Upper lobe of left lung (tissue), 6 donors: Measurements from ENCODE around the gene CTNNA1. TPM values are rescaled to one million over a fixed set of nuclear protein-coding genes. Genes with fewer than 3 reads are reported as not detected.

Experiments used
- ATAC-seq, 2 donors: fragments of 200-7000 bp; cut with Tn5 transposase; one replicate each; pipeline ENCODE4 v1.9.1; 2022; ENCODE audit warnings: mild to moderate bottlenecking in 2 of 2, moderate library complexity in 2 of 2; ENCODE audit not compliant: low FRiP score in 2 of 2
- DNase-seq, 2 donors: peaks; one replicate each; pipeline ENCODE4 v3.0.0-alpha.2; 2019 to 2020
- H3K27ac ChIP-seq, 4 donors: fragments of 200-600 bp; sonication (generic); one replicate each; pipeline ENCODE4 v1.5.1; 2016 to 2019
- H3K27me3 ChIP-seq, 4 donors: fragments of 200-600 bp; sonication (generic); one replicate each; pipeline ENCODE4 v1.5.1; 2017 to 2019
- H3K36me3 ChIP-seq, 4 donors: fragments of 200-600 bp; sonication (generic); one replicate each; pipeline ENCODE4 v1.5.1; 2016 to 2019
- H3K4me1 ChIP-seq, 4 donors: fragments of 200-600 bp; sonication (generic); one replicate each; pipeline ENCODE4 v1.5.1; 2018 to 2019
- H3K4me3 ChIP-seq, 4 donors: fragments of 200-600 bp; sonication (generic); one replicate each; pipeline ENCODE4 v1.5.1; 2017 to 2019; ENCODE audit warnings: mild to moderate bottlenecking in 2 of 4, moderate library complexity in 1 of 4
- H3K9me3 ChIP-seq, 4 donors: fragments of 200-600 bp; sonication (generic); one replicate each; pipeline ENCODE4 v1.5.1; 2018 to 2019
- EP300 ChIP-seq, 4 donors: sonication (generic); formaldehyde crosslinking; IDR thresholded peaks; one replicate each; pipeline ENCODE4 v1.5.1; 2017; ENCODE audit warnings: antibody characterized with exemption in 4 of 4, control low read depth in 2 of 4
- POLR2A ChIP-seq, 4 donors: fragments of 450-650 bp; IDR thresholded peaks; one replicate each; pipeline ENCODE4 v1.5.1; 2016 to 2017; ENCODE audit warnings: antibody characterized with exemption in 4 of 4, mild to moderate bottlenecking in 2 of 4
- POLR2AphosphoS5 ChIP-seq, 2 donors: sonication (generic); formaldehyde crosslinking; IDR thresholded peaks; one replicate each; pipeline ENCODE4 v1.5.1; 2017; ENCODE audit warnings: antibody characterized with exemption in 2 of 2
- WGBS, 2 donors: methylation state at CpG; one replicate each; pipeline ENCODE4 v1.1.5; 2017 to 2018; 5-methylcytosine and 5-hydroxymethylcytosine counted together
- total RNA-seq, 6 donors: library from RNA; depleted of rRNA in 4 of 6; stranded (reverse); fragments of >200 nt in 4 of 6; gene quantifications; one replicate each; pipeline versions ENCODE4 v1.1.0 to v1.2.1, GENCODE V29; 2016 to 2021
- TF ChIP-seq, protein P1 (sequence below), 6 experiments: fragments of 450-650 bp in 4 of 6; fragments of 200-600 bp in 2 of 6; sonication (generic) in 2 of 6; IDR thresholded peaks; one replicate each; pipeline ENCODE4 v1.5.1; 2016 to 2019; ENCODE audit warnings: antibody characterized with exemption in 6 of 6
- donor health status: DM: no; HTN: no; CAD: no; lungs with moderate emphysema.
- donor health status: DM: no; HTN: yes; CAD: no; lungs with severe emphysema.

The CTNNA1 gene
- total RNA-seq, 6 donors from 2014 or later, result 352 to 505 (median 415) TPM

DNA sequence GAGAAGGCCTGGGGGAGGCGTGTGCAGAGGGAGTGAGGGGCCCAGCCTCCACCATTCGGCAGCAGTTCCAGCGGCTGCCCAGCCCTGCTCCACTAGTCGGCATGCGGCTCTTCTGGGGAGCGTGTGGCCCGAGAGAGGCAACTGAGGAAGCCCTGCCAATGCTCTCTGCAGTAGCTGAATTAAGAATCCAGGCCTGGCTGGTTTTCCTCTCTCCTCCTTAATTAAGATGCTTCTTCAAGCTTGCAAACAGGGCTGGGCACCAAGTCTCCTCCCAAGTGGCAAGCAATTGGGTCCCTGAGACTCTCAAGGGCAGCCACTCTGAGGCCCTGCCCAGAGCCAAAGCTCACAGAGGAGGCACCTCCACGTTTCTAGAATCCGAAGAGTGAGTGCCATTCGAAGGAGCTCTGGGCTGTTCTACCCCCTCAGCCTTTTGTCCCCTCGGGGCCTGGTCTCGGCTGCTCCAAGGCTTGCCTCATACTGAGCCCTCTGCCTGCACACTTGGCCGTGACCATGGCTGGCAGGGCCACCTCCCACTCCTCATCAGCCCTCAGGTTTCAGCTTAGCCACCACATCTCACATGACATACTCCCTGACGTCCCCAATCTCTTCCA is 197.3 kb downstream of the CTNNA1 start:
- Histone ChIP-seq H3K27me3 (no peaks in the 10 kb centered on the region), H3K9me3 (no peaks in the 10 kb centered on the region), H3K36me3 (peaks cover 0 to 23% (median 14%) of the 10 kb centered on the region in 4 donors), H3K4me1 (peaks cover 47 to 52% (median 49%) of the 10 kb centered on the region in 4 donors), H3K27ac (peak overlapping the region in 1 of 4 donors; percentile 50), H3K4me3 (no peak overlapping the region)
- ATAC-seq (no peak), DNase-seq (peak; percentile 43 to 76)
- TF ChIP-seq EP300 (IDR thresholded peaks at IDR 0.05) (no peak), POLR2AphosphoS5 (IDR thresholded peaks at IDR 0.05) (no peak), POLR2A (IDR thresholded peaks at IDR 0.05) (no peak)
- TF ChIP-seq, protein P1, sequence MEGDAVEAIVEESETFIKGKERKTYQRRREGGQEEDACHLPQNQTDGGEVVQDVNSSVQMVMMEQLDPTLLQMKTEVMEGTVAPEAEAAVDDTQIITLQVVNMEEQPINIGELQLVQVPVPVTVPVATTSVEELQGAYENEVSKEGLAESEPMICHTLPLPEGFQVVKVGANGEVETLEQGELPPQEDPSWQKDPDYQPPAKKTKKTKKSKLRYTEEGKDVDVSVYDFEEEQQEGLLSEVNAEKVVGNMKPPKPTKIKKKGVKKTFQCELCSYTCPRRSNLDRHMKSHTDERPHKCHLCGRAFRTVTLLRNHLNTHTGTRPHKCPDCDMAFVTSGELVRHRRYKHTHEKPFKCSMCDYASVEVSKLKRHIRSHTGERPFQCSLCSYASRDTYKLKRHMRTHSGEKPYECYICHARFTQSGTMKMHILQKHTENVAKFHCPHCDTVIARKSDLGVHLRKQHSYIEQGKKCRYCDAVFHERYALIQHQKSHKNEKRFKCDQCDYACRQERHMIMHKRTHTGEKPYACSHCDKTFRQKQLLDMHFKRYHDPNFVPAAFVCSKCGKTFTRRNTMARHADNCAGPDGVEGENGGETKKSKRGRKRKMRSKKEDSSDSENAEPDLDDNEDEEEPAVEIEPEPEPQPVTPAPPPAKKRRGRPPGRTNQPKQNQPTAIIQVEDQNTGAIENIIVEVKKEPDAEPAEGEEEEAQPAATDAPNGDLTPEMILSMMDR (IDR thresholded peaks at IDR 0.05), result no peak
- WGBS, 2 donors, result 66 to 78% methylated on average over 10 to 14 of the region's 14 CpGs

DNA sequence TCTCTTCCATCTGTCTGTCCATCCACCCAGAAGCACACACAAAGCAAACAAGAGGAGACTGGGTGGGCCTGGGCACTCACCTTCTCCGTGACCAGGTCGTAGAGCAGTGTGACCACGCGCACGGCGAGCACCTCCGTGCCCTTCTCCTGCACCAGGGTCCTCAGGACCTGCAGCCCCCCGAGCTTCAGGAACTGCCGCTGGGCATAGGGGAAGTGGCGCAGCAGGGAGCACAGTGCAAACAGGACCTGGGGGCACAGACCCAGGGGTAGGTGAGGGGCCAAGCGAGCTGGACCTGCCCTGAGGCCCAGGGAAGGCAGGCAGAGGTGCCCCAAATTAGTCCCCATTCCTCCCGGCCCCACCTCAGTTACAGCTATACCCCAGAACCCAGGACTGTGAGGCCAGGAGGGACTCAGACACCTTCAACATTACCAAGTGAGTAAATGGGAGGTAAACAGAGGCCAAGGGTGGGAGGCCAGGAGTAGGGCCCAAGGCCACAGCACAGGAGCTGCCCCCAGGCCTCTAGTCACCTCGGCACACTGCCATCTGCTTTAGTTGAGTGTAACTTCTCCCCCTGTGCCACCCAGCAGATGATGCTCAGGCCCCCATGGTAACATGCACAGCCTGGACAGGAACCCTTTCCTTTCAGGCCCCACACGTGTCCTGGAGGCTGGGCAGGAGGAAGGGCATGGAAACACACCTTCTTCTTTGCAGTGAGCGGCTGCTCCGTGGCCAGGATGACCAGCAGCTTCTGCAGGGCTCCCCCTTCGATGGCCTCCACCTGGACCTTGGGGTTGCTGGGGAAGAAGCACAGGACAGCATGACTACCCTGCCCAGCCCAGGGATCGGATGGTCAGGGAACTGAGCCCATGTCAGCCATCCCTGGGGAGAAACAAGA is 198.1 kb downstream of the CTNNA1 start:
- WGBS, 2 donors, result 97 to 99% methylated on average over 13 to 18 of the region's 18 CpGs
- TF ChIP-seq, protein P1 (IDR thresholded peaks at IDR 0.05), result no peak
- TF ChIP-seq EP300 (IDR thresholded peaks at IDR 0.05) (no peak), POLR2AphosphoS5 (IDR thresholded peaks at IDR 0.05) (no peak)
- no peak for ATAC-seq
- Histone ChIP-seq H3K4me1 (peaks cover 49 to 56% (median 49%) of the 10 kb centered on the region in 4 donors), H3K27me3 (no peaks in the 10 kb centered on the region), H3K36me3 (peaks cover 0 to 22% (median 13%) of the 10 kb centered on the region in 4 donors), H3K27ac (peak overlapping the region in 2 of 4 donors; percentile 0 to 66), H3K9me3 (no peaks in the 10 kb centered on the region), H3K4me3 (no peak overlapping the region)
- peak; percentile 16 to 68 for DNase-seq

GRCh38 chr5:138951986-138952735 is 198.9 kb downstream of the CTNNA1 start:
- Histone ChIP-seq H3K27me3 (no peaks in the 10 kb centered on the region), H3K4me3 (no peak overlapping the region), H3K9me3 (no peaks in the 10 kb centered on the region), H3K36me3 (peaks cover 0 to 14% (median 6%) of the 10 kb centered on the region in 4 donors), H3K4me1 (peaks cover 49 to 56% (median 49%) of the 10 kb centered on the region in 4 donors), H3K27ac (peak overlapping the region in 3 of 4 donors; percentile 37 to 80 (median 66))
- ATAC-seq, result no peak
- no peak for TF ChIP-seq POLR2AphosphoS5 (IDR thresholded peaks at IDR 0.05)
- TF ChIP-seq EP300 (IDR thresholded peaks at IDR 0.05), result no peak
- TF ChIP-seq, protein P1 (IDR thresholded peaks at IDR 0.05), result no peak
- TF ChIP-seq POLR2A (IDR thresholded peaks at IDR 0.05), result no peak
- WGBS, 2 donors, result 79 to 86% methylated on average over 8 to 17 of the region's 17 CpGs
- DNase-seq, result peak in 1 of 2 donors; percentile 15

DNA sequence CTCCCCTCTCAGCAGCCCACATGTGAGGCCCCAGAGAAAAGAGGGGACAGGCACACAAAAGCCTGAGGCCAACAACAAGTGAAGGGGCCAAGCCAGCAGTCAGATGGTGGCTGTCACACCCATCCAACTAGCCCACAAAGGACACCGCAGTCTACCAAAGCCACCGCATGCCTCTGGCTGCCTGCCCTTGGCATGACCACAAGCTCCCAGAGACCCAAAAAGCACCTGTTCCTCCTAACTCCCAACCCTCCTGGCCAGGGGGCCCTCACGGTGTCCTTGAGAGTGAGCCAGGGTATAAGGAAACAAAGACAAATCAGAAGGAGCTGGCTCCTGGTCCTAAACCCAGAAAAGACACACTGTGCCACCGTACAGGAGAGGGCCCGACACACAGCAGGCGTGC is 199.7 kb downstream of the CTNNA1 start:
- H3K4me3 ChIP-seq, result no peak overlapping the region
- H3K27me3 ChIP-seq, result no peaks in the 10 kb centered on the region
- peaks cover 49 to 56% (median 49%) of the 10 kb centered on the region in 4 donors for H3K4me1 ChIP-seq
- H3K9me3 ChIP-seq, result no peaks in the 10 kb centered on the region
- 15 to 17% methylated on average over 4 to 6 of the region's 6 CpGs for WGBS, 2 donors
- peak; percentile 0 to 11 for ATAC-seq
- H3K27ac ChIP-seq, result peak overlapping the region; percentile 20 to 80 (median 52)
- H3K36me3 ChIP-seq, result peaks cover 0 to 11% (median under 1%) of the 10 kb centered on the region in 4 donors
- peak in 1 of 2 donors; percentile 19 for DNase-seq
- TF ChIP-seq EP300 (IDR thresholded peaks at IDR 0.05) (no peak), POLR2AphosphoS5 (IDR thresholded peaks at IDR 0.05) (no peak), POLR2A (IDR thresholded peaks at IDR 0.05) (no peak)
- TF ChIP-seq, protein P1 (IDR thresholded peaks at IDR 0.05), result no peak
